IPS-NIHi7 (cell line): ENCODE data around the gene FBLN1.
"Not testable (repeated sequence)": the region's sequence is repeated elsewhere in the genome, so short reads cannot be mapped to it uniquely, and the experiment has no call there.

ENCODE experiments used
- DNase-seq: peaks from one replicate; pipeline ENCODE4 v3.0.0; 2012; ENCODE audit warnings: mixed read lengths; ENCODE audit errors: extremely low spot score

FBLN1 gene

DNA sequence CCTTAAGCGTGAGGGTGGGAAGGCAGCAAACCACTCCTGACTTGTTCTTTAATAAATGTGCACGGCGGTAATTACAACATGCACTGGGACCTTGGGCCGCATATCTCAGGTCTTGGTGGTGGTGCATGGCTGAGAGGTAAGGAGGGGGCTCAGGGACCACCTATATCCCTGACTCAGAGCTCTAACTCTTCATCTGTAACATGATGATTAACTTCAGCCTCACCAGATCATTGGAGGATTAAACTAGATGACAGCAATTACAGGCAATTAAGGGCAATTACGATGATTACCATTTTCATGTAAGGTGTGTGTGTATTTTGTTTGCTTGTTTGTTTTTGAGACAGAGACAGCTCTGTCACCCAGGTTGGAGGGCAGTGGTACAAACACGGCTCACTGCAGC lies 45.0 kb downstream of the FBLN1 start:
- no peak for DNase-seq

GRCh38 chr22:45548247-45548840 lies 45.7 kb downstream of the FBLN1 start:
- DNase-seq: no peak

DNA sequence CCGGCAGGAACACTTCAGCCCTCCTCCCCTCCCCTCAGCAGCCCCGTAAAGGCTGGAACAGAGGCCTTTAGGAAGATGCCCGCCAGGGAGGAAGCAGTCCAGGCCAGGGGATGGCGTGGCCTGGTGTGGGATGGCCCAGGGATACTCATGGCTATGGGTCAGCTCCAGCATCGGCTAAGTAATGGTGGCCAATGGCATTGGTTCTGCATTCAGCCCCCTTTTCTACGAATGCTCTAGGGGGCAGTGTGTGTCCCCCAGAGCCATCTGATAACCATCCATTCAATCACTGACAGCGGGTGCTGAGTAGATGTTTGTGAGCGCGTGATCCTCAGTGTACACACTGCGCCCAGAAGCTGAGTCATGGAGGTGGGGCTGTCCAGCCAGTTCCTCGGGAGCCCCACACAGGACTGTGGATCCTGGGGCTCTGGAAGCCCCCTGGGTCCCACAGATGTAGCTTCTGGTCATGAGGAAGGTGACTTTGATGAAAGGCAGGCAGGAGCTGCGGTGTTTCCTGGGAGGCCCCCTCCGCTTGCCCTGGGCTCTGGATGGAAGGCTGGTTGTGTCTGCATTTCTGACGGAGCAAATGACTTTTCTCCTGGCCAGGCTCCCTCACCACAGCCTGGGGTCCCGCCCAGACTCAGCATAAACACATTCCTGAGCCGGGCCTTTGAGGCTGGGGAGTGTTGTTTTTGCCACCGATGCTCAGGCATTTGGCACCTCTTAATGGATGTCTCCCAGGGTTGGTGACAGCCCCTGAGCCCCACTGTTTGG lies 46.5 kb downstream of the FBLN1 start:
- DNase-seq: peak; percentile 67

DNA sequence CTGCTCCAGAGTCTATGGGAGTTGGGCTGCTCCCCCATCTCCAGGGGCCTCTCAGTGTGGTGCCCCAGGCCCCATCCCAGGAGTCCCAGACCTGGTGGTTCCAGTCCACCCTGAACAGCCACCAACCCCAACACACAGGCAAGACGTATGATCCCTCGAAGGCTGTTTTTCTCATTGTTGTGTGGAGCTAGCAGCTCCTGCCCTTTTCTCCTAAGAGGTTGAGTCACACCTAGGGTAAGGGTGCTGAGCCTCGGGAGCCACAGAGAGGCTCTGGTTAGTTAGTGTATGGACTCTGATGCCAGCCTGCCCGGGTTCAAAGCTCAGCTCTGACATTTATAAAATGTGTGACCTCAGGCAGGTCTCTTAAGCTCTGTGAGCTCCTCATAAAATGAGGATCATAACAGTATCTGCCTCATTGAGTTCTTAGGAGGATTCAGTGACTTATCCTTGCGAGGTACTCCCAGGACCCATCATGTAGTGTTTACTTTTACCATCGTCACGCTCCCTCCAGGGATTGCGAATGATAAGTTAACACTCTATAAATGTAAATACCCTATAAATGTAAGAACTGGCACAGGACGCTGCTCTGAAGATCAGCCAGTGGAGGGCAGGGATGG lies 47.2 kb downstream of the FBLN1 start:
- DNase-seq: no peak

DNA sequence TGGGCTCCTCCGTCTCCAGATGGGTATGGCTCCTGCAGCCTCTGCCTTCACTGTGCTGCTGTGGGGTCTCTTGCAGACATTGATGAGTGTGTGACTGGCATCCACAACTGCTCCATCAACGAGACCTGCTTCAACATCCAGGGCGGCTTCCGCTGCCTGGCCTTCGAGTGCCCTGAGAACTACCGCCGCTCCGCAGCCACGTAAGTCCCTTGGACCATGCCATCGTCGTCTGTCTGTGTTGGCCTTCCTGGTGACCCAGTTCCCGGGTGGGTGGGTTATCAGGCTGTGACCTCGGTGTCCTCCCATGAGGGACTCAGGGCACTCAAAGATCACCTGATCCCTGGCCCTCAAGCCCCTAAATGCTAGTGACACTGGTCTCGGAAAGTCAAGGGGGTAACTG lies 47.7 kb downstream of the FBLN1 start:
- no peak for DNase-seq

GRCh38 chr22:45550891-45551290 lies 48.2 kb downstream of the FBLN1 start:
- no peak for DNase-seq

DNA sequence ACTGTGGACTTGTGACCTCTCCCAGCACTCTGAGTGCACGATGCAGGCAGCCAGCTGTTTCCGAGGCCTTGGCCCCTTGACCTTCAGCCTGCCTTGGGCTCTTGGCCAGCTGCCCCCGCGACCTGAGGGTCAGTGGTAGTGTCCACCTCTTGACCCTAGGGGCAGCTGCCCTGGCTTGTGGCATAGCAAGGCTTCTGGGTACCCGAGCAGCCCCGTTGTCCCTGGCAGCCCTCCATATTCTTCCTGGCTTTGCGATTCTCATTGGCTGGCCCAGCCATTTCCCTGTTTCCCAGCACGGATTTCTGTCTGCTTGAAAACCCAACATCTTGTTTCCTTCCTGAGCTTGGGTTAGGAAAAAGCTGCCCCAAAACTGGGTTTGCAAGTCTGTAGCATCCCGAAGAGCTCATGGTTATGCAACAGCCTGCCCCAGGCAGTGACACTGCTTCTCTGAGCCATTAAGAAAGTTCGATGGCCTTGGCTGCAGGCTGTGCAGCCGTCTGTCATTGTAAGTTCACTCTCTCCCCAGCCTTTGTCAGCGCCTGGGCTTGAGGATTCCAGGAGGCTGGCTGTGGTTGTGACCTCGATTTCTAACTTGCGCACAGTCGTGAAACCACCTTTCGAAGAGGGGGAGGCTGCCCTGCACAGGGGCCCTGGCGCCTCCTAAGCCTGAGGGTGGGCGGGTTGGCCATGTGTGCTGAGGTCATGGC lies 48.8 kb downstream of the FBLN1 start:
- no peak for DNase-seq

DNA sequence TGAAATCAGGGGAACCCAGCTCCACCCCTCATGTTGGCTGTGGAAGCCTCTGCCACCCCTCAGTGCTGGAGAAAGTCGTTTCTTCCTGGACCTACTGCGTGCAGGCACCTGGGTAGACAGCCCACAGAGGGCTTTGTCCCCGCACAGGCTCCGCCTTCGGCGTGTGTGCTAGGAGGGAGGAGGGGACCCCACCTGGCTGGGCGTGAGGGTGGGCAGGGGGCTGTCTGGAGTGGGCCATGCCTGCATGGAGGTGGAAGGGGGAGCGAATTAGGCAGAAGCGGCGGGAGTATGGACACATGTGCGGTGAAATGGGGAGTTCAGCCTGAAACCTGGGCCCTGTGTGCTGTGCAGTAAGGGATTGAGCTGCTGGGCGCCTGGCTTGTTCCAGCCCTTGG lies 49.3 kb downstream of the FBLN1 start:
- DNase-seq: no peak

DNA sequence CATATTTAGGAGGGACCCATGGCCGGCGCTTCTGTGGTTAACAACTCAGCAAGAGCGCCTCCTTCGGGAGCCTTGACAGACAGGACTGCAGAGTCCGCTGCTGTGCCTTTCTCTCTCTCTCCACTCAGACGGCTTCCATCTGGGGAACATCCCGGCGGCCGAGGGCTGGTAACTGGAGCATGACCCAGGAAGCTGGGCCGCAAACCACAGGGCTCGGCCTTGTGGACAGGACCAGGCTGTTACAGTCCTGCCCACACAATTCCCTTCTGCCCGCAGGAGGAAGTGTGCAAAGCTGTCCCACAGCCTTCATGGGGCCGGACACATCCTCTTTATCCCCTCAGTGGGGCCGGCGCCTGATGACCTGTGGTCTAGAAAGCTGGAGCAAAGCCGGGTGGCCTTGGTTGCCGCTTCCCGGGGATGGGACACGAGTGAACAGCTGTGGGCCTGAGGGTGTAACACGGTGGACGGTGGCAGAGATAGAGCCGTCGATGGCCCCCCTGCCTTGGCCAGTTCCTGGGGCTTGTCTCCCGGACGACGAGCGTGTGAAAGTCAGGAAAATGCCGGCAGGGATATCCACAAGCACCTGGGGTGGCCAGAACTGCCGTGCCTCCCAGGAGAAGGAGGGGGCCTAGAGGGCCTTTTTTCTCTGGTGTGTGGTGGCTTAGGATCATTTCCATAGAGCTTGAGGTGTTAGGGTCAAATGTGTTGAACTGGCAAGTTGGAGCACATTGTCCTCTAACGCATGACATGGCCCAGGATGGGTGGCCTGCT lies 50.1 kb downstream of the FBLN1 start:
- peak; percentile 57 for DNase-seq

DNA sequence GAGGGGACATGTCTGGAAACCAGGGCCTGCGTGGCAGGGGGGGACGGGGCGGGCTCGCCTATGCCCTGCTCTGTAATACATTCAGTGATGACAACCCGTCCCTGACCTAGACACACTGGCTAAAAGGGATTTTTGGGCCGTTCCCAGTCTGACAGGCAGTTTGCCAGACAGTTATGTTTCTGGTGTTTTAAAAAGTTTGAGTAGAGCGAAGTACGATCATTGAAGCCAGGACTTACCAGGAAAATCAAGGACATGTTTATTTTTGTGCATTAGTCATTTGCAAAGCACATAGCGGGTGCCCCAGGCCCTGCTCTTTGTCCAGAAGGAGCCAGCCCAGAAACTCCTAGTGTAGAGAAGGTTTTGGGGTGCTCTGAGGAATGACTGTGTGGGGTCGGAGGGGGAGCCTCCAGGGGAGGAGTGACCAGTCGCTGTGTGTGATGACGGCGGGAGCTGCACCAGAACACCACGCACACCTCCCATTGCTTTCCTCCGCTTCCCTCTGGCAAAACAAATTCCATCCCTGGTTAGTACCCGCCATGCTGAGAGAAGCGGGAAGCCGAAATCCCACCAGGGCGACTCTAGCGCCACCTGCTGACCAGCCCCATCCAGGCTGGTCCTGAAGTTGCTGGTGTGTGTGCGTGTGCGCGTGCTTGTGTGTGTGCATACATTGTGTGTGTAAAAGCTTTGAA lies 50.8 kb downstream of the FBLN1 start:
- DNase-seq: peak; percentile 95

DNA sequence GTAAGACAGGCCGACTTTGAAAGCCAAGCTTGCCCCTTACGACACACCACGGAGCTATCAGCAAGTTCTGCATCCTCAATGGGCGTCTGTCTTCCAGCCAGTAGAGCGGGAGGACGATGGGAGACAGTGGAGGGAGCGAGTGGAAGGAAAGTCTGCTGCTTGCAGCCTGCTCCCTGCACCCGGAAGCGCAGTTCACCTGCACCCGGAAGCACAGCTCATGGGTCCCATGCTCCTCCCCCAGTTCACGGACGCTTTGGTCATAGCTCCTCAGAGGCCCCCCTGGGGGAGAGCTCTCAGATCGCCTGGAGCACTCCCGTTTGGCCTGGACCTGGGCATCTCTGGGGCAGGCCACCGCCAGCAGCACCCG lies 51.3 kb downstream of the FBLN1 start:
- DNase-seq: no peak

DNA sequence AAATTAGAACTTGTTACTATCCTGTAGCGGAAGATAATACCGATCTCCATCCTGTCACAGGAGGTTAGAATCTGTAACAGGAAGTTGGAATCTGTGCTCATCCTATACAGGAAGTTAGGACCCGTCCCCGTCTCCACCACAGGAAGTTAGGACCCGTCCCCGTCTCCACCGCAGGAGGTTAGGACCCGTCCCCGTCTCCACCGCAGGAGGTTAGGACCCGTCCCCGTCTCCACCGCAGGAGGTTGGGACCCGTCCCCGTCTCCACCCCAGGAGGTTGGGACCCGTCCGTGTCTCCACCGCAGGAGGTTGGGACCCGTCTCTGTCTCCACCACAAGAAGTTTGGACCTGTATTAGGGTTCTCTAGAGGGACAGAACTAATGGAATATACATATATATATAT lies 52.2 kb downstream of the FBLN1 start:
- DNase-seq: no peak

DNA sequence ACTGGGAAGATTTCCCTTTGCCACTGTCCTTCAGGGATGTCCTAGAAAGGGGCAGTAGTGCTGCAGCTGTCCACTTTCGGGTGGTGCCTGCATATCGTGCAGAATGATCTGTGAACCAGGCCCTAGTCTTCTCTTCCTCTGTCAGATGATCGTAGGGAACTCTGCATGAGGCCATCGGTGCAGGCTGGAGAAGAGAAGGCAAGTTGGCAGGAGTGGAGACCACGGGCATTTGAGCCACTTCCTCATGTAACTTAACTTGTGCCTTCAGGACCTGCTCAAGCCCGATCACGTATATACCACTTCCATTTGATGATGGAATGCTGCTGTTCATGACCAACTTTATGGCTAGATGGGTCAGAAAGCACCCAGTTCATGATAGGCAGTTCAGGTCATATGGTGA lies 55.2 kb downstream of the FBLN1 start:
- not testable (repeated sequence) for DNase-seq

GRCh38 chr22:45560092-45560491 lies 57.4 kb downstream of the FBLN1 start:
- DNase-seq: not testable (repeated sequence)

DNA sequence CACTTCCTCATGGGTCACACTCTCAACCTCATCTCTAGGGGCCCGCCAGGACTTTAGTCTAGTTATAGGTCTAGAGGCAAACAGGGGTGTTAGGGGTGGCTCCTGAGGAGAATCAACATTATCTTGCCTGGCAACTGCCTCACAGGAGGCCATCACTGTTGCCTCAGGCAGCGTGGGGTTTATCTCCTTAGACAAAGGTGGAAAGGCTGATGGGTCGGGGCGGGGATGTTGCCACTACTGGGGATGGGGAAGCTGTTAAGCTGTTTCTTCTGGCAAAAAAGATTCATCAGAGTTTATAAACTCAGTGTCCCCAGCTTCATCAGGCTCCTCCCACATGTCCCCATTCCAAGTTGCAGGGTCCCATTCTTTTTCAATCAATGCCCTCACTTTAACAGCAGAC lies 58.1 kb downstream of the FBLN1 start:
- not testable (repeated sequence) for DNase-seq

GRCh38 chr22:45562102-45562501 lies 59.4 kb downstream of the FBLN1 start:
- DNase-seq: no peak

DNA sequence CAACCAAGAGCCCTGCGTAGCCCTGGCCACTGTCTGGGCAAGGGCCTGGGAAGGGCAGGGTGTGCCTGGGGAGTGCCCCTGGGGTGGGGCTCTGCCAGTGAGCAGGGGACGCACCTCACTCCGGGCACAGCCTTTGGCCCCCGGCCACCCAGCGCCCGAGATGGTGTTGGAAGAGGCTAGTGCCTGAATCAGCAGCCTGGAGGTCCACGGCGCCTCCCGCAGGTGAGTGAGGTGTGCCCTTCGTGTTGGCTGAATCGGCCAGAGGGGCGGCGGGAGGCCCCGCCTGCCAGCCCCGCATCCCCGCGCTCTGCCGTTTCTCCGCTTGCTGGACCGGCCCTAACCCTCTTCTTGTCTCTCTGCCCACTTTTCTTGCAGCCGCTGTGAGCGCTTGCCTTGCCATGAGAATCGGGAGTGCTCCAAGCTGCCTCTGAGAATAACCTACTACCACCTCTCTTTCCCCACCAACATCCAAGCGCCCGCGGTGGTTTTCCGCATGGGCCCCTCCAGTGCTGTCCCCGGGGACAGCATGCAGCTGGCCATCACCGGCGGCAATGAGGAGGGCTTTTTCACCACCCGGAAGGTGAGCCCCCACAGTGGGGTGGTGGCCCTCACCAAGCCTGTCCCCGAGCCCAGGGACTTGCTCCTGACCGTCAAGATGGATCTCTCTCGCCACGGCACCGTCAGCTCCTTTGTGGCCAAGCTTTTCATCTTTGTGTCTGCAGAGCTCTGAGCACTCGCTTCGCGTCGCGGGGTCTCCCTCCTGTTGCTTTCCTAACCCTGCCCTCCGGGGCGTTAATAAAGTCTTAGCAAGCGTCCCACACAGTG lies 60.1 kb downstream of the FBLN1 start:
- DNase-seq: no peak

DNA sequence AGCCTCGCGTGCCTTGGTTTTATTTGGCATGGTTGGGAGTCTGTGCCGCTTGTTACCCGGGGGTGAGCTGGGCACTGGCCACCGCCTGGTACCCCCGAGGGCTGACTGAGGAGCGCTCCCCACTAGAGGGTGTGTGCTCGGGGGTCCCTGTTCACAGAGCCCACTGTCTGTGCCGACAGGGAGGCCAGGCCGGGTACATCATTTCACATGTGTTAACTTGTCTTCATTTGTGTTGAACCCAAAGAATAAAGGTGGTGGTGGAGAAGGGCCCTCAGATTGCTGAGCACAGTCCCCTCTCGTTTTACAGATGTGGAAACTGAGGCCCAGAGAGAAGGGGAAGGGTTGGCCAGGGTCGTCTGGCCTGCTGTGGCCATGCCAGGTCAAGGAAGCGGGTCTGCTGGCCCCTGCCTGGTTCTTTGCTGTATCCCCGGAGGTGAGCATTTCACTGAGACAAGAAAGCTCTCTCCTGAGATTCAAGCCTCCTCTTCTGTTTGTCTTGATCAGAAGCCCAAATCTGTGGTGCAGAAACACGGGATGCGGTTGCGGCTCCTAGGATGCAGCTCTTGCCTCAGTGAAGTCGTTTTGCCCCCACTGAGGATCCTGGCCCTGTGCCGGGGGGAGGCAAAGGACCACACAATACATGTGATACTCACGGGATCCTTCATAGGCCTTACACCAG lies 60.8 kb downstream of the FBLN1 start:
- DNase-seq: no peak

- no peak for DNase-seq
Observed at GRCh38 chr22:45564349-45565030, 61.8 kb downstream of the FBLN1 start.
